GM10248 (cell line): ENCODE data around the gene SLC16A13.

ENCODE experiments used
- CTCF ChIA-PET: fragments of 300-600 bp; sonication (Branson Sonifier 250); formaldehyde crosslinking; extraction: SDS; loops from one replicate; lab custom pipeline; 2021; ENCODE audit warnings: antibody characterized with exemption; lab: Yijun Ruan, JAX
- POLR2A ChIA-PET: fragments of 350-650 bp; sonication (Branson Sonifier 250); formaldehyde crosslinking; extraction: SDS; loops from one replicate; lab custom pipeline; 2020; ENCODE audit warnings: antibody characterized with exemption; lab: Yijun Ruan, JAX
- DNase-seq: peaks from one replicate; pipeline ENCODE4 v3.0.0; 2012; ENCODE audit errors: extremely low spot score
- CTCF ChIP-seq: IDR thresholded peaks from 2 replicates; pipeline ENCODE4 v1.5.1; 2012; ENCODE audit warnings: mild to moderate bottlenecking, low read depth; ENCODE audit errors: extremely low read depth, missing control alignments, control extremely low read depth

The SLC16A13 gene

GRCh38 chr17:7002288-7003047 is 33.3 kb upstream of the SLC16A13 start:
- ChIA-PET CTCF (interaction anchor here (0.9 to 10.6 kb wide), 9 partner anchors 10 to 340 kb away, joined by 3 to 193 read pairs (median 15); partner anchors contain the start of genes BCL6B and RNASEK), POLR2A (interaction anchor here (0.7 kb wide), 1 partner anchor 12 kb away, joined by 3 read pairs; no protein-coding TSS in a partner anchor)
- DNase-seq, result no peak
- TF ChIP-seq CTCF, result no peak

- no peak for TF ChIP-seq CTCF
- POLR2A ChIA-PET, result no interaction called here
- CTCF ChIA-PET, result interaction anchor here (0.9 to 10.6 kb wide), 31 partner anchors 8 to 362 kb away, joined by 3 to 193 read pairs (median 7); partner anchors contain the start of genes ALOX12, BCL6B, RNASEK and SLC16A13
- no peak for DNase-seq
Observed at GRCh38 chr17:7003745-7004144, 32.1 kb upstream of the SLC16A13 start.

GRCh38 chr17:7004398-7005253 is 31.2 kb upstream of the SLC16A13 start:
- DNase-seq, result peak; percentile 69
- CTCF ChIA-PET, result interaction anchor here (0.7 to 10.6 kb wide), 41 partner anchors 10 to 534 kb away, joined by 3 to 193 read pairs (median 5); partner anchors contain the start of genes ALOX12, BCL6B, SLC16A13 and TEKT1
- POLR2A ChIA-PET, result no interaction called here
- peak; percentile 59 for TF ChIP-seq CTCF

- POLR2A ChIA-PET, result interaction anchor here (0.5 to 1.2 kb wide), 3 partner anchors 57 to 277 kb away, joined by 3 to 5 read pairs (median 4); no protein-coding TSS in a partner anchor
Observed at GRCh38 chr17:7005716-7006115, 30.1 kb upstream of the SLC16A13 start.

GRCh38 chr17:7007143-7007542 is 28.7 kb upstream of the SLC16A13 start:
- TF ChIP-seq CTCF, result no peak
- ChIA-PET CTCF (interaction anchor here (1.2 to 10.6 kb wide), 6 partner anchors 13 to 164 kb away, joined by 3 to 193 read pairs (median 64); partner anchors contain the start of gene BCL6B), POLR2A (no interaction called here)
- DNase-seq, result no peak

More at GRCh38 chr17:7005716-7006115, 30.1 kb upstream of the SLC16A13 start:
- no peak for TF ChIP-seq CTCF
- no peak for DNase-seq
- CTCF ChIA-PET, result interaction anchor here (1.2 to 10.6 kb wide), 6 partner anchors 12 to 162 kb away, joined by 3 to 193 read pairs (median 64); partner anchors contain the start of gene BCL6B
